Endothelial cell of hepatic sinusoid (primary cell): ENCODE results near the gene PRRT4.

Experiments
- in situ Hi-C: cut with HindIII; loops from 2 replicates; pipeline ENCODE4 v1.10.0; 2017; ENCODE audit warnings: low sequenced_read_pairs

PRRT4 gene

DNA sequence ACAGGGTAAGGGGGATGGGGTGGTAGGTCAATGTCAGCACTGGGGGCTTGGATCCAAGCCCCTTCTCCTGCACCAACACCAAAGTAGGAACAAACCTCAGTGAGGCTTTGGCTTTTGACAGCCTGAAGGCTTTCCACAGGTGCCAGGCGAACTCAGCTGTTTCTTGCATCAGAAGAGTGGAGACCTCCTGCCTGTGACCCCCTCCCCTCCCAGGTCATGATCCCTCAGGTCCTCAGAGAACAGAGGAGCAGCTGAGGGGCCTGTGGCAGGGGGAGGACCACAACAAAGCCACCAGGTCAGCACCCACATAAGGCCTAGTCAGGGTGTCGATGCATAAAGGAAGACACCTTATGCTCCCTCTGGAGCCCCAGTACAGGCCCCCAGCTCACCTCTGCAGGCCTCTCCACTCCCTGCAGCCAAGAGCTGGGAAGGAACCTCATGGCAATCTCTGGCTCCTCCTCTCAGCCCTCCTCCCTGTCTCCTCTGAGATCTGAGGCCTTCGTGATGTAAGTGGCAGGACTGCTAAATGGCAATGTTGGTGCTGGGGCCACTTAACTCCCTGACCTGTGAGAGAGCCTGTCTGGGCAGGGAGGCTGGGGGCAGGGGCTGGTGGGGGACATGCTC, 19.1 kb upstream of the PRRT4 start:
- in situ Hi-C loops: no loop called here

DNA sequence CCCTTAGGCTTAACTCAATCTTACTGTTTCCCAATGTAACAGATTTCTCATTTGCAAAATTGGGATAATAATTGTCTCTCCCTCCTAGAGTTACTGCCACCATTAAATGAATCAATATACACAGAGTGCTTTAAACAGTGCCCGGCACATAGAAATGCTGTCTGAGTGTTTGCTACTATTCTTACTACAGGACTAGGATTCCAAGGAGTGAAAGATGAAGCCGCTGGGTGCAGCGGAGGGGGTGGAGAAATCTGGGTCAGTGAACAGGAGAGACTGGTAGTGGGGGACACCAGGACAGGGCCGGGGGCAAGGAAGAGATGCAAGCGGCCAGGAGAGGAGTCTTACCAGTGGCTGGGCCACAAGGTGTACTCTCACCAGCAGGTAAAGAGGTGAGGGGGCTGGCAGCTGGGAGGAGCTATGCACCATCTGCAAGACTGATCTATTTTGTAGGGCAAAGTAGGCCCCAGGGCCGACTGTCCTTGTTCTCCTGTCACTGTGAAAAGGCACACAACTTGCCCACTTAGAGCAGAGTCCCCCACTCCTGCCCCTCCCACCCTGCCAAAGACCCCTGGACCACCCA, 18.5 kb upstream of the PRRT4 start:
- in situ Hi-C loops: no loop called here

DNA sequence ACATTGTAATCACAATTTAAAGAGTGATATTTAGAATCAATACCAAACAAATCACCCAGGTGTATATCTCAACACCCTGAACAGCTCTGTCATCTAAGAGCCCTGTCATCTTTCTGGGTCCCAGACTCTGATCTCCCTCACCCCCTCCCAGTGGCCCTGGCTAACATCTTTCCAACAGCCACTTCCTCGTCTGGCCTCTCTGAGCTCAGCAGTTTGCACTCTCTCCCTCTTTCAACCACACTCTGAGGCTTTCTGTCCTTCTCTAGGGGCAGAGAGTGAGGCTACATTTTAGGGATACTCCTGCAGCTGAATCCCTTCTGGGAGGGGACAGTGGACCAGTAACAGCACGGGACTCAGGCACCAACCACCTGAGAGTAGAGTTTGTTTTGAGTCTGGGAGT, 17.1 kb upstream of the PRRT4 start:
- in situ Hi-C loops: no loop called here

- in situ Hi-C loops: no loop called here
Measured at GRCh38 chr7:128376077-128376476, 14.6 kb upstream of the PRRT4 start.

- in situ Hi-C loops: no loop called here
Measured at GRCh38 chr7:128374041-128374440, 12.6 kb upstream of the PRRT4 start.

GRCh38 chr7:128373606-128374005, 12.1 kb upstream of the PRRT4 start:
- in situ Hi-C loops: no loop called here

DNA sequence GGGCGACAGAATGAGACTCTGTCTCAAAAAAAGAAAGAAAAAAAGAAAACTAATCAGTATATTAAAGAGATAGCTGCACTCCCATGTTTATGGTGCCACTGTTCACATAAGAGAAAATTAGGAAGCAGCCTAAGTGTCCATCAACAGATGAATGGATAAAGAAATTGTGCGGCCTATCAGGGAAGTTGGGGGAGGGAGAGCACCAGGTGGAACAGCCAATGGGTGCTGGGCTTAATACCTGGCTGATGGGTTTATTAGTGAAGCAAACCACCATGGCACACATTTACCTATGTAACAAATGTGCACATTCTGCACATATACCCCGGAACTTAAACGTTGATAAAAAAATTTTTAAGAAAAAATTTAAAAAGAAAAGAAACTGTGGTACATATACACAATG, 9.0 kb upstream of the PRRT4 start:
- in situ Hi-C loops: no loop called here

DNA sequence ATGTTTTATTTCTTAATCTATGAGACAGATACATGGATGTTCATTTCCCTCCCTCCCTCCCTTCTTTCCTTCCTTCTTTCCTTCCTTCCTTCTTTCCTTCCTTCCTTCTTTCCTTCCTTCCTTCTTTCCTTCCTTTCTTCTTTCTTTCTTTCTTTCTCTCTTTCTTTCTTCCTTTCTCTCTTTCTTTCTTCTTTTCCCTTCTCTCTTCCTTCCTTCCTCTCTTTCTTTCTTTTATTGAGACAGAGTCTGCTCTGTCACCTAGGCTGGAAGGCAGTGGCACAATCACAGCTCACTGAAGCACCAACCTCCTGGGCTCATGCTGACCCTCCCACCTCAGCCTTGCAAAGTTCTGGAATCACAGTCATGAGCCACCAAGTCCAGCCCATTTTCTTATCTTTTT, 5.5 kb upstream of the PRRT4 start:
- in situ Hi-C loops: no loop called here

GRCh38 chr7:128366300-128366699, 4.8 kb upstream of the PRRT4 start:
- in situ Hi-C loops: no loop called here

DNA sequence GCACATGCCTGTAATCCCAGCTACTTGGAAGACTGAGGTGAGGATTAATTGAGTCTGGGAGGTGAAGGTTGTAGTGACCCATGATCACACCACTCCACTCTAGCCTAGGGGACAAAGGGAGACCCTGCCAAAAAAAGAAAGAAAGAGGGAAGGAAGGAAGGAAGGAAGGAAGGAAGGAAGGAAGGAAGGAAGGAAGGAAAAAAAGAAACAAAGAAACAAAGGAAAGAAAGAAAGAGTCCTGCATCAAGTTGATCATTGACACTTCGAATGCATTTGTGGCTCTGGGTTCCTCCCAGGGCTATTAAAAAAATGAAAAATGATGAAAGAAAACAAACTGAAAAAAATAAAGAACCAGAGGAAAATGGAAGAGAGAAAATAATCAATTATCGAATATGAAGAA, 3.9 kb upstream of the PRRT4 start:
- in situ Hi-C loops: no loop called here

DNA sequence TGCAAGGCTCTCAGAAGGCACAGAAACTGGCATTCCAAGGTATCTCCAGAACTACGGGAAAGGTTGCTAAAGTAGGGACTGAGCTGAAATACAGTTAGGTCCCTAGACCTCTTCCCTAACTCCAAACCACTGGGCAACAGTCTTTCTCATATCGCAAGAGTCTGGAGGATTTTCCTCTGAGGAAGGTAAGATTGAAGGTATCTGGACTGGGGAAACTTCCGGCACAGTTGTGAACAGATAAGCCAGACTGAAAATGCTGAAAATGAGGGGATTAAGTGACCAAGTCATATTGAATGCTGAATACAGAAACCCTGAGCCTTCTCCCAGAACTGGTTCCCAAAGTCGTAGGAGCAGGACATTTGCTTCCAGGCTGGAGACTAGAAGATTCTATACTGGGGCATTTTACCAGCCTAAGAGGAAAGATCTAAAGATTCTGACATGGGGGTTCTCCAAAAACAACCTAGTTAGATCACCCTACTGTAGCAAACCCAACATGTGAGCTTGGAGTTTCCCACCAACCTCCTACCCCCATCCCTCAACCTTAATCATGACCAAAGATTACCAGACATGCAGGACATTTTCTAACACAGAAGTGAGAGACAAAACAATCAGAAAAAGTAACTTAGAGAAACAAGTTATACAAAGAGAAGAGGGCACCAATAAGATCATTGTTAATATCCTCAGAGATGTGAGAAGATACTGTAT, 2.8 kb upstream of the PRRT4 start:
- in situ Hi-C loops: no loop called here

DNA sequence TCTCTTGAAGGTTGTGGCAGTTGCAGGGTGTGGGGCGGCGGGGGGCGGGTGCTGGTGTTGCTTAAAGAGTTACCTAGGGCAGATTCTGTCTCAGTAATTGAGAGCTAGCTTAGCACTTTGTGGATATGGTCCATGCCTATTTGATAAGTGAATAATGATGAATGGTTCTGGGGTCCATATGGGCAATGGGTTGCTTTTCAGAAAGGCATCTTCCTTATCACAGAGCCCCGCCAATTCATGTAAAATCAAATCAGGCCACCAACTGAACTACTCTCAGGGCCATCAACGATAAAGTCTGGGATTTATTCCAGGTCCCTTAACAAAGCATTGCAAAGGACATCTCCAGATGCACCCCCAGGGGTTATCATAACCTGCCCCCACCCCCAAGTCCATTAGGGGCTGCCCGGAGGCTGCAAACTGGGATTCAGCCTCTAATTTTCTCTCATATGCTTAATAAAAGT, 1.8 kb upstream of the PRRT4 start:
- in situ Hi-C loops: no loop called here

DNA sequence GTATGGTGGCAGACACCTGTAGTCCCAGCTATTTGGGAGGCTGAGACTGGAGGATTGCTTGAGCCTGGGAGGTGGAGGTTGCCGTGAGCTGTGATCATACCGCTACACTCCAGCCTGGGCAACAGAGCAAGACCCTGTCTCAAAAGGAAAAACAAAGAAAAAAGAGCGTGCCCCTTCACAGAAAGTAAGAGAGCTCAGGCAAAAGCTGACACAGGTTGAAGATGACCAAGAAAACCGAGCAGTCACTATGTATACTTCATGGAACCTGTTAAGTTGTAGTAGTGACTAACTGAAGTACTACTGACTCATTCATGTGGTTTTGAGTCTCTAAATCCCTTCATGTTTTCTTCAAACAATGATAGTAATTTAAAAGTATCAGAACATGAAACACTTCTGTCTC, 1.2 kb upstream of the PRRT4 start:
- in situ Hi-C loops: no loop called here

- in situ Hi-C loops: no loop called here
Measured at GRCh38 chr7:128360359-128360678, 1.2 kb downstream of the PRRT4 start.

DNA sequence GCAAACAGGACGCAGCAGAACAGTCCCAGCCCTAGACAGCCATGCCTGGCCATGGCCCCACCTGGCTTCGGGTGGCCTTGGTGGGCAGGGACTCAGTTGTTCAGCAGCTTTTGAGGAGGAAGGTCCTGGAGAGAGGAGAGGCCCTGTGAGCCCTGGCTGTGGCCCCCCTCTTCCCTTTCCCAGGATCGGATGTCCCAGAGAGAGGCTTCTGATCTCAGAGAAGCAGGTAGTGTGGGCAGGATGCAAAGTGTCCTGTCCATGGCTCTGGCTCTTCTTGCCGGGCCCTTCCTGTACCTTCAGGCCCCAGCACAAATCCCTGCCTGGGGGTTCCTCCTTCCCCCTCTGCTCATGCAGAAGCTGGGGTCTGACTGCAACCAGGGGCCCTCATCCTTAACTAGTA, 1.6 kb downstream of the PRRT4 start:
- in situ Hi-C loops: no loop called here

DNA sequence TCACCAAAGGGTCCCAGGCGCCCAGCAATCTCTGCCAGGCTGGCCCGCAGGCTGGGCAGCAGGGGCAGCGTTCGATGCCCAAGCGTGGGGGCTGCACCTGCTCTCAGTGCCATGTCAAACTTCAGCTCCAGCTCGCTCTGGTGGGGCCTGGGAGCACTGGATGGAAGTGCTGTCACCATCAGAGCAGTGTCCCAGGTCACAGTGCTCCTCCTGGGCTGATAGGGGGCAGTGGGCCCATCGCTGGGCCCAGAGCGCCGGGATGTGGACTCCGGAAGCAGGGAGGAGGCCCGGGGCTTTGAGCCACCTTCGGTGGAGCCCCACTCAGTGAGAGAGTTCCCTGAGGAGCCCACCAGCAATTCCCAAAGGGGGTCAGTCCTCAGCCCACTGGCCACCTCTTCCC, 2.2 kb downstream of the PRRT4 start:
- in situ Hi-C loops: no loop called here

- in situ Hi-C loops: no loop called here
Measured at GRCh38 chr7:128358233-128358632, 3.3 kb downstream of the PRRT4 start.

- in situ Hi-C loops: no loop called here
Measured at GRCh38 chr7:128357217-128357613, 4.3 kb downstream of the PRRT4 start.

GRCh38 chr7:128356546-128357216, 4.8 kb downstream of the PRRT4 start:
- in situ Hi-C loops: no loop called here

GRCh38 chr7:128353610-128354009, 7.9 kb downstream of the PRRT4 start:
- in situ Hi-C loops: loop anchor here (5.0 kb wide), 1 partner anchor 54 kb away; the partner anchor contains the start of gene IMPDH1

DNA sequence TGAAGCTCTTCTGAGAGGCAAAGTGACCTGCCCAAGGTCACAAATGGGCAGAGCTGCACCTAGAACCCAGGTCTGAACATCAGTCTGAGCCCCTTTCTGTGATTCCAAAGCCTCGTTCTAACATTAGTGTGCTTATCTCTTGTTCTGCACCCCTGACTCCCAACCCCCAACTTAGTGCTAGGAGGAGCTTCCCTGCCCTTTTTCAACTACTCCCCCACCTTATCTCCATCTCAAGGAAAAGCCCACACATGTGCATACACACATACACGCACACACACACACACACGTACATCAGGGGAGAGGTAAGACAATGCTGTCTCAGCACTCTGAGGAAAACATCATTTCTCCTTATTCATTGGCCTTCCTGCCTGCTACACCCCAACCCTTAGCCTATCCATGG, 8.3 kb downstream of the PRRT4 start:
- in situ Hi-C loops: loop anchor here (5.0 kb wide), 1 partner anchor 54 kb away; the partner anchor contains the start of gene IMPDH1

GRCh38 chr7:128352636-128353035, 8.9 kb downstream of the PRRT4 start:
- in situ Hi-C loops: loop anchor here (5.0 kb wide), 1 partner anchor 55 kb away; the partner anchor contains the start of gene IMPDH1
